IPS DF 4.7 (cell line): ENCODE results near the gene PPM1J.

Experiments
- DNase-seq: peaks from one replicate; pipeline ENCODE4 v3.0.0-alpha.2; 2013; ENCODE audit warnings: low spot score; ENCODE audit errors: extremely low read depth

The PPM1J gene

GRCh38 chr1:112688781-112689193 lies 26.3 kb downstream of the PPM1J start:
- DNase-seq, result no peak

GRCh38 chr1:112687785-112688496 lies 27.2 kb downstream of the PPM1J start:
- DNase-seq, result no peak

- DNase-seq, result no peak
Observed at GRCh38 chr1:112687361-112687760, 27.8 kb downstream of the PPM1J start.

GRCh38 chr1:112686835-112687234 lies 28.3 kb downstream of the PPM1J start:
- no peak for DNase-seq

DNA sequence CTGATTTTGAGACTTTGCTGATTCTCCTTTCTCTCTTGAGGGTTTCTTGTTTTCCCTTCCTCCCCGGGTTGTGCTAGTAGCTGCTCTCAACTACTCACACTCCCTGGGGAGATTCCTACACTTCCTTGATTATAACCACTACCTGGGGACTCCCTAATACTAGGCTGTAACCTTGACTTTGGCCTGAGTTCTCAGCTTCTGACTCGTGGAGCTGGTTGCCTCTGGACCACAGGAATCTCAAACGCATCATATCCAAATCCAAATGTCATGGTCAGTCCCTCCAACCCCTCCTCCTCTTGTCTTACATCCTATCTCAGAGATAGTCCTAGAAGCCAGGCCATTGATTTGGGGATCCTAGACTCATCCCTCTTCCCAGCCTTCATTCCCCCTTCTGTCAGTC lies 28.7 kb downstream of the PPM1J start:
- DNase-seq, result no peak

DNA sequence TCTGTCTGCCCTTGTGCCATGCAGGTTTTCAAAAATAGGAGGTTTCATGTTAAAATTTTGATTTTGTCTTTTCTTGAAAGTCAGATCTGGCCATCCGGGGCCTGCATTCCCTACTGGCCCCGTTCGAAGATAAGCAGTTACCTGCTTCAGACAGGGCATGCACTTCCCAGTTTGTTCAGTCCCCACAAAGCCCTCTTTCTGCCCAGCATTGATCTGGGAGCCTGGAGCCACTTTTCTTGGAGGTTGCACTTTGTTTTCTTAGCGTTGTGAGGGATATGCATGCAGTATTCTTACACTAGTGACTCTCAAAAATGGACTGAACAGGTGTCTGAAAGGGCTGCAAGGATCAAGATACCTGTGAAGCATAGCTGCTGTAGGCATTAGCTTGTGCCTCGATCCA lies 29.2 kb downstream of the PPM1J start:
- no peak for DNase-seq

DNA sequence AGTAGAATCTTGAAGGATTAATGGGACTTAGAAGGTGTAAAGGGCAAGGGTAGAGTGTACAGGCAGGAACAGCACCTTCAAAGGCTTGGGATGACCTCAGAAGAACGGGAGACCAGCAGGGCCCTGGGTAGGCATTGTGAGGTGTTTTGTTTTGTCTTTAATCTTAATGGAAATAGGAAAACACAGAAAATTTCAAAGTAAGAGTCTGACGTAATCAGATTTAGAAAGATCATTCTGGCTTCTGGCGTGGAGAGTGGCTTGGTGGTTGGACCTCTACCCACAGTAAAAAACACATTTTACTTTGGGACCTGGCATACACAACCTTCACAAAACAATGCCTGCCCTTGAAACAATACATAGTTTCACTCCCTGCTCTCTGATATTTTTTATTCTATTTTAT lies 36.5 kb downstream of the PPM1J start:
- DNase-seq, result no peak

GRCh38 chr1:112677501-112677900 lies 37.6 kb downstream of the PPM1J start:
- DNase-seq, result no peak

- DNase-seq, result no peak
Observed at GRCh38 chr1:112676543-112676942, 38.6 kb downstream of the PPM1J start.

GRCh38 chr1:112675728-112676381 lies 39.3 kb downstream of the PPM1J start:
- no peak for DNase-seq

DNA sequence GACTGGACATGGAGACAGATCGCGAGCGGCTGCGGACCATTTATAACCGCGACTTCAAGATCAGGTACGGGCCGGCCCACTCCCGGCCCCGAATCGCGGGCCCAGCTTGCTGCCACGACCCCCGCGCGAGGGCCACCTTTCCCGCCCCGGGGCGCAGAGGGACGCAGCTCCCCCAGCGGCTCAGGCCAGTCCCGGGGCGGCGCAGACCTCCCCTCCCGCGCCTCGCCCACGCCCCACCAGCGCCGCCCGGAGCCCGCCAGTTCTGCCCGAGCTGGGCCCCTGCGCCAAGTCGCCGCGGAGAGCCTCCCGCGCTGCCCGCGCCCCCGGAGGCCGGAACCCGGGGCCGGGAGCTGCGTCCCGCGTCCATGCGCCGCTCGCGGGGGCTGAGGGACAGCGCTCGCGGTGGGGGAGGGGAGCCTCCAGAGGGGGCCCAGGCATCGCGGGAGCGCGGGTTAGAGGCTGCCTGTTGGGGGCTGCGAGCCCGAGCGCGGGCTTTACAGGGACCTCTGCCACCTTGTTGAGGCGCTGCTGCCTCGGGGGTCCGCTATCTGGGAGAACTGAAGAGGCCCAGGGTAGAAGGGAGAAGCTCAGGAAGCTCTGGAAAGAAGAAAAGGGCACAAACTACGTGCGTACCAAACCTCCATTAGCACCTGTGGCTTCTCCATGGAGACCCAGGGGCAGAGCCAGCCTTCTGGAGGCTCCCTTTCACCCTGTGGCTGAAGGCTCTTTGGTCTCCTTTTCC lies 40.0 kb downstream of the PPM1J start:
- DNase-seq, result no peak

- DNase-seq, result no peak
Observed at GRCh38 chr1:112674440-112674985, 40.6 kb downstream of the PPM1J start, which contains the start of gene MOV10. MOV10 (plus strand) TSS chr1:112674659; CDS start chr1:112674913, 254 bp downstream.

DNA sequence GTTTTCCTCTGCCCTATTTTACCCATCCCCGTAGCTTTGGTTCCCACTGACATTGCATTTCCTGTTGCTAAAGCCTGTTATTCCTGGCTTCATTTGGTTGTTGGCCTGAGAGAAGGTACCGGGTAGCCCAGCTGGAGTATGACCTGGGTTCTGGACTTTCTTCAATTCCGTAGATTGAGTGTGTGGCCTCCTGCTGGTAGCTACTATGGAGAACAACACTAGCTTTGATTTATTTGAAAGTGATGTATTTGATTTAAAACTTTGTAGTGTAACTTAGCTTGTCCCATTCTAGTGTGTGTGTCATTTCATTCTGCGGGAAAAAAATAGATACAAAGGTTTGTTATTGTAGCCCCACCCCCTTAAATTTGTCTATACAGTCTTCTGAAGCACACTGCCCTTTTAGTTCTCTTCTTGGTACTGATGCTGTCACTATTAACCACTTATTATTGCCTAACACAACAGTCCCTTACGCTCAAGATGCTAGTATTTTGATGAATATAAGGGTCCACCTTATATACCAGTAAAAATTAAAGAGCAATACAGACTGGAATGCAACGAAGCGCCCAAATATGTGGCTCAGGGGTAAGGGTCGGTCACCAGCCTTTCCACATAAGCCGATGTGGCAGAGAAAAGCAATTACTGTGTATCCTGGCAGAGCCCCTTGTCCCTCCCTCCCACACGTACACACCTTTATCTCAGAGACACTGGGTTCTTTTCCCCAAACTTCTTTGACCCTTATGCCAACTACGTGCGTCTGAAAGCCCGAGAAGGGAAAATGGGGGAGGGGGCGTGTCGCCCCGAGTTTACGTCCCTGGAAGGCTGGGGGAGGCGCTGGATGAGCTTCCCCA lies 41.3 kb downstream of the PPM1J start:
- DNase-seq, result no peak

DNA sequence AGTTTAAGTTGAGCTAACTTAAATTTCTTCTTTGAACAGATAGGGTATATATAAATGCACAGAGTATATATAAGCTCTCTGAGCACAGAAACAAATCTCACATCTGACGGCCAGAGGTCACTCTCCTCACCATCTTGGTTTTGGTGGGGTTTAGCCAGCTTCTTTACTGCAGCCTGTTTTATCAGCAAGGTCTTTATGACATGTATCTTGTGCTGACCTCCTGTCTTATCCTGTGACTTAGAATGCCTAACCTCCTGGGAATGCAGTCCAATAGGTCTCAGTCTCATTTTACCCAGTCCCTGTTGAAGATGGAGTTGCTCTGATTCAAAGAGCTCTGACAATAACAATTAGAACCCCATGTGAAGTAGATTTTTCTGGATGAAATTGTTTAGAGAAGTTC lies 42.3 kb downstream of the PPM1J start:
- no peak for DNase-seq

DNA sequence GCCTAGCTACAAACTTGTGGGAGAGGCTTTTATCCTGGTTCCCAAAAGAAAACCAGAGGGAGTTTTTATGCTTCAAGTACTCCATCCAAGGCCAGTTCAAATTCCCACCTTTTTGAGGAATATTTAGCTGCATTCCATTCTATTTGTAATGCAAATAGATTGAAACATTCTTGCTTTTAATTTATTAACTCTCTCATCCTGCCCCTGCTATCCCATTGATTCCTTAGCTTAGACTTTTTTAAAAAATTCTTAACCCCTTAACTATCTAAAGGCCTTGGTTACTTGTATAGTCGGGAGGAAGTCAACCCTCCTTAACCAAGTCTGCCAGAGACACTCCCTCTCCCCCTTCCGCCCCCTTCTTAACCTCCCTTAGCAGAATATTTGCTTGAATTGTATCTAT lies 43.1 kb downstream of the PPM1J start:
- DNase-seq, result no peak

DNA sequence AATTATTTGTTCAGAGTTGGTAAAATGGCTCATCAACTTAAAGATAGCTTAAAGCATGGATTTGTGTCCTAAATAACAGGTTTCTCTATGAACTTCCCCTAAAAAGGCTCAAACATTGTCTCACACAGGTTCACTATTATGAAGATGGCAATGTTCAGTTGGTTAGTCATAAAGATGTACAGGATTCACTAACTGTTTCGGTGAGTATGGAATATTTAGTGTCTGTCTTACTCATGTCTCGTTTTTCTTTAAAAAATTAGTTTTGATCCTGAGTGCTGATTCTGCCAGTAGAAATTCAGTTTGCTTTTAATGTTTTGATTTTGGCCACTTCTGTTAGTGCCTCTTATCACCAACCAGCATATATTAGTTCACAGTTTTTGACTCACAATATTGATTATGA lies 48.2 kb downstream of the PPM1J start:
- DNase-seq, result no peak

GRCh38 chr1:112665857-112666256 lies 49.3 kb downstream of the PPM1J start:
- no peak for DNase-seq
